Rectal smooth muscle tissue (tissue), 1 donor: ENCODE results near the gene SSPN.
A peak's percentile ranks its signal among the peaks of the same experiment; 100 is the strongest.

Experiments
- H3K27ac ChIP-seq: one replicate; pipeline ENCODE4 v1.7.0; 2013; ENCODE audit warnings: low read depth, low read length, inconsistent platforms
- H3K27me3 ChIP-seq: one replicate; pipeline ENCODE4 v1.7.0; 2013; ENCODE audit warnings: low read length; ENCODE audit not compliant: control insufficient read depth, insufficient read depth
- H3K36me3 ChIP-seq: one replicate; pipeline ENCODE4 v1.7.0; 2013; ENCODE audit warnings: low read length; ENCODE audit not compliant: control insufficient read depth, insufficient read depth
- H3K4me1 ChIP-seq: one replicate; pipeline ENCODE4 v1.7.0; 2013; ENCODE audit warnings: low read length; ENCODE audit not compliant: control insufficient read depth, insufficient read depth
- H3K4me3 ChIP-seq: one replicate; pipeline ENCODE4 v1.7.0; 2013; ENCODE audit warnings: low read length
- H3K9ac ChIP-seq: one replicate; pipeline ENCODE4 v1.7.0; 2013; ENCODE audit warnings: low read length

The SSPN gene

GRCh38 chr12:26192142-26192541 is 3.2 kb upstream of the SSPN start:
- no peaks in the 10 kb centered on the region for H3K27me3 ChIP-seq
- H3K27ac ChIP-seq: no peak overlapping the region
- no peak overlapping the region for H3K4me3 ChIP-seq
- no peak overlapping the region for H3K9ac ChIP-seq
- H3K36me3 ChIP-seq: no peaks in the 10 kb centered on the region
- H3K4me1 ChIP-seq: peaks cover 8% of the 10 kb centered on the region

GRCh38 chr12:26193539-26193938 is 1.8 kb upstream of the SSPN start:
- Histone ChIP-seq H3K27me3 (no peaks in the 10 kb centered on the region), H3K9ac (no peak overlapping the region), H3K36me3 (no peaks in the 10 kb centered on the region), H3K4me3 (no peak overlapping the region), H3K4me1 (peaks cover 15% of the 10 kb centered on the region), H3K27ac (no peak overlapping the region)

GRCh38 chr12:26195641-26196420 is 458 bp downstream of the SSPN start:
- Histone ChIP-seq H3K4me1 (peaks cover 18% of the 10 kb centered on the region), H3K9ac (peak overlapping the region; percentile 43), H3K27ac (peak overlapping the region; percentile 71), H3K4me3 (peak overlapping the region; percentile 61), H3K36me3 (no peaks in the 10 kb centered on the region), H3K27me3 (no peaks in the 10 kb centered on the region)

- Histone ChIP-seq H3K27ac (peak overlapping the region; percentile 71), H3K27me3 (no peaks in the 10 kb centered on the region)
These were observed 996 bp downstream of the SSPN start for GRCh38 chr12:26196421-26196716.

GRCh38 chr12:26197832-26198231 is 2.5 kb downstream of the SSPN start:
- no peak overlapping the region for H3K9ac ChIP-seq
- no peaks in the 10 kb centered on the region for H3K27me3 ChIP-seq
- no peaks in the 10 kb centered on the region for H3K36me3 ChIP-seq
- peaks cover 18% of the 10 kb centered on the region for H3K4me1 ChIP-seq
- H3K4me3 ChIP-seq: no peak overlapping the region
- peak overlapping the region; percentile 16 for H3K27ac ChIP-seq

More at GRCh38 chr12:26196421-26196716, 996 bp downstream of the SSPN start:
- H3K9ac ChIP-seq: no peak overlapping the region
- H3K36me3 ChIP-seq: no peaks in the 10 kb centered on the region
- peaks cover 18% of the 10 kb centered on the region for H3K4me1 ChIP-seq
- peak overlapping the region; percentile 61 for H3K4me3 ChIP-seq

GRCh38 chr12:26198742-26199141 is 3.4 kb downstream of the SSPN start:
- H3K4me3 ChIP-seq: no peak overlapping the region
- H3K9ac ChIP-seq: no peak overlapping the region

GRCh38 chr12:26203167-26203780 is 7.9 kb downstream of the SSPN start:
- H3K4me1 ChIP-seq: peaks cover 9% of the 10 kb centered on the region
- H3K4me3 ChIP-seq: no peak overlapping the region
- H3K27ac ChIP-seq: no peak overlapping the region
- no peaks in the 10 kb centered on the region for H3K27me3 ChIP-seq
- no peak overlapping the region for H3K9ac ChIP-seq
- H3K36me3 ChIP-seq: no peaks in the 10 kb centered on the region

More at GRCh38 chr12:26198742-26199141, 3.4 kb downstream of the SSPN start:
- Histone ChIP-seq H3K36me3 (no peaks in the 10 kb centered on the region), H3K27ac (peak overlapping the region; percentile 38), H3K27me3 (no peaks in the 10 kb centered on the region), H3K4me1 (peaks cover 18% of the 10 kb centered on the region)

GRCh38 chr12:26204612-26205289 is 9.4 kb downstream of the SSPN start:
- Histone ChIP-seq H3K9ac (no peak overlapping the region), H3K36me3 (no peaks in the 10 kb centered on the region), H3K4me1 (peaks cover 6% of the 10 kb centered on the region), H3K27me3 (no peaks in the 10 kb centered on the region), H3K4me3 (no peak overlapping the region), H3K27ac (no peak overlapping the region)

GRCh38 chr12:26205298-26205697 is 9.9 kb downstream of the SSPN start:
- no peak overlapping the region for H3K4me3 ChIP-seq
- H3K27me3 ChIP-seq: no peaks in the 10 kb centered on the region
- H3K9ac ChIP-seq: no peak overlapping the region
- peaks cover 6% of the 10 kb centered on the region for H3K4me1 ChIP-seq
- no peaks in the 10 kb centered on the region for H3K36me3 ChIP-seq
- no peak overlapping the region for H3K27ac ChIP-seq

GRCh38 chr12:26205941-26206340 is 10.6 kb downstream of the SSPN start:
- H3K4me1 ChIP-seq: peaks cover 6% of the 10 kb centered on the region
- H3K27me3 ChIP-seq: no peaks in the 10 kb centered on the region
- no peak overlapping the region for H3K27ac ChIP-seq
- no peak overlapping the region for H3K9ac ChIP-seq
- no peak overlapping the region for H3K4me3 ChIP-seq
- H3K36me3 ChIP-seq: no peaks in the 10 kb centered on the region

- H3K4me1 ChIP-seq: no peaks in the 10 kb centered on the region
- no peaks in the 10 kb centered on the region for H3K27me3 ChIP-seq
- no peak overlapping the region for H3K9ac ChIP-seq
- H3K27ac ChIP-seq: no peak overlapping the region
- no peaks in the 10 kb centered on the region for H3K36me3 ChIP-seq
- no peak overlapping the region for H3K4me3 ChIP-seq
These were observed 16.0 kb downstream of the SSPN start for GRCh38 chr12:26211331-26211730.

GRCh38 chr12:26212396-26212795 is 17.0 kb downstream of the SSPN start:
- Histone ChIP-seq H3K27me3 (no peaks in the 10 kb centered on the region), H3K9ac (no peak overlapping the region), H3K4me3 (no peak overlapping the region), H3K4me1 (no peaks in the 10 kb centered on the region), H3K27ac (no peak overlapping the region), H3K36me3 (no peaks in the 10 kb centered on the region)
